B cell (primary cell): ENCODE data around the gene SIDT2. TPM values are rescaled to one million over a fixed set of nuclear protein-coding genes. Genes with fewer than 3 reads are reported as not detected.
"Not testable (repeated sequence)": the region's sequence is repeated elsewhere in the genome, so short reads cannot be mapped to it uniquely, and the experiment has no call there.

Source experiments
- ATAC-seq: fragments of 200-7000 bp; cut with Tn5 transposase; one replicate; pipeline ENCODE4 v1.10.0; 2021; ENCODE audit warnings: low read depth, mild to moderate bottlenecking, moderate number of reproducible peaks, moderate library complexity
- CTCF ChIA-PET: fragments of 350-600 bp; sonication (Branson Sonifier 250); formaldehyde crosslinking; loops from one replicate; lab custom pipeline; 2021; ENCODE audit warnings: antibody characterized with exemption, inconsistent platforms; lab: Charles Lee
- POLR2A ChIA-PET: fragments of 350-600 bp; sonication (Branson Sonifier 250); formaldehyde crosslinking; loops from one replicate; lab custom pipeline; 2021; ENCODE audit warnings: antibody characterized with exemption; lab: Charles Lee
- DNase-seq: peaks from one replicate; pipeline ENCODE4 v3.0.0; 2013
- H2AFZ ChIP-seq: 2 replicates; pipeline ENCODE4 v1.6.1; 2012; ENCODE audit warnings: mild to moderate bottlenecking, low read depth, low read length; ENCODE audit not compliant: insufficient read depth, poor library complexity, severe bottlenecking
- H3K27ac ChIP-seq, 2 donors: 1 replicate in 1 of 2; 2 replicates in 1 of 2; pipeline ENCODE4 v1.5.1; 2012 to 2013; ENCODE audit warnings: low read length in 2 of 2, mild to moderate bottlenecking in 2 of 2, moderate library complexity in 1 of 2
- H3K27me3 ChIP-seq, 4 experiments: fragments of 200-600 bp in 1 of 4; sonication (generic) in 1 of 4; replicated peaks in 1 of 4; 1 replicate in 2 of 4; 2 replicates in 2 of 4; pipeline versions ENCODE4 v1.6.1 to v1.7.0; 2013 to 2016; ENCODE audit warnings: low read length in 3 of 4, mild to moderate bottlenecking in 2 of 4, mixed read lengths in 1 of 4, moderate library complexity in 1 of 4; ENCODE audit not compliant: insufficient read depth in 4 of 4, control insufficient read depth in 3 of 4; ENCODE audit errors: control extremely low read depth in 1 of 4
- H3K36me3 ChIP-seq, 2 experiments: replicated peaks in 1 of 2; 1 replicate in 1 of 2; 2 replicates in 1 of 2; pipeline versions ENCODE4 v1.6.1 to v1.7.1; 2013; ENCODE audit warnings: low read length in 1 of 2; ENCODE audit not compliant: insufficient read depth in 2 of 2, control insufficient read depth in 1 of 2; ENCODE audit errors: control extremely low read depth in 1 of 2, extremely low read depth in 1 of 2
- H3K4me1 ChIP-seq, 2 donors: fragments of 200-600 bp in 1 of 2; sonication (generic) in 1 of 2; 1 replicate in 1 of 2; 2 replicates in 1 of 2; pipeline versions ENCODE4 v1.5.1 to v1.6.1; 2013 to 2017; ENCODE audit warnings: low read length in 2 of 2; ENCODE audit not compliant: control insufficient read depth in 2 of 2, insufficient read depth in 2 of 2
- H3K4me2 ChIP-seq: replicated peaks from 2 replicates; pipeline ENCODE3; 2012; ENCODE audit warnings: mild to moderate bottlenecking, low read depth, low read length; ENCODE audit not compliant: poor library complexity, severe bottlenecking
- H3K4me3 ChIP-seq, 5 experiments: fragments of 200-600 bp in 1 of 5; sonication (generic) in 1 of 5; 1 replicate in 3 of 5; 2 replicates in 2 of 5; pipeline versions ENCODE4 v1.5.1 to v1.7.0; 2011 to 2016; ENCODE audit warnings: low read length in 4 of 5, mild to moderate bottlenecking in 4 of 5, low read depth in 2 of 5, control low read depth in 1 of 5, moderate library complexity in 1 of 5; ENCODE audit not compliant: insufficient read depth in 1 of 5; ENCODE audit errors: control extremely low read depth in 1 of 5, extremely low read depth in 1 of 5
- H3K79me2 ChIP-seq: fragments of 200-600 bp; sonication (generic); one replicate; pipeline ENCODE4 v1.6.0; 2016; ENCODE audit warnings: low read length; ENCODE audit not compliant: control insufficient read depth, insufficient read depth
- H3K9ac ChIP-seq: fragments of 200-600 bp; sonication (generic); 2 replicates; pipeline ENCODE4 v1.6.1; 2017; ENCODE audit warnings: mild to moderate bottlenecking, low read length, moderate library complexity
- H3K9me3 ChIP-seq, 3 donors: one replicate each; pipeline versions ENCODE4 v1.6.1 to v1.7.1; 2013; ENCODE audit warnings: low read length in 2 of 3; ENCODE audit not compliant: control insufficient read depth in 2 of 3, insufficient read depth in 1 of 3; ENCODE audit errors: control extremely low read depth in 1 of 3
- H4K20me1 ChIP-seq: 2 replicates; pipeline ENCODE4 v1.6.0; 2012; ENCODE audit warnings: mild to moderate bottlenecking, low read length; ENCODE audit not compliant: insufficient read depth, control insufficient read depth, poor library complexity, severe bottlenecking
- H3K27ac Mint-ChIP-seq: one replicate; pipeline ENCODE4 v1.8.0; 2021; ENCODE audit warnings: mixed read lengths
- H3K27me3 Mint-ChIP-seq: one replicate; pipeline ENCODE4 v1.8.0; 2021; ENCODE audit warnings: mixed read lengths
- H3K4me1 Mint-ChIP-seq: one replicate; pipeline ENCODE4 v1.8.0; 2021; ENCODE audit warnings: mixed read lengths
- H3K4me3 Mint-ChIP-seq: one replicate; pipeline ENCODE4 v1.8.0; 2021; ENCODE audit warnings: mixed read lengths
- H3K9me3 Mint-ChIP-seq: one replicate; pipeline ENCODE4 v1.8.0; 2022; ENCODE audit warnings: mixed read lengths; ENCODE audit not compliant: insufficient read depth
- CTCF ChIP-seq: fragments of 200-600 bp; IDR thresholded peaks from one replicate; pipeline ENCODE4 v1.8.0; 2022; ENCODE audit warnings: antibody characterized with exemption, mild to moderate bottlenecking
- EZH2 ChIP-seq: IDR thresholded peaks from 2 replicates; pipeline ENCODE4 v1.6.1; 2012; ENCODE audit warnings: borderline replicate concordance, low read depth, mild to moderate bottlenecking, moderate library complexity, low read length; ENCODE audit not compliant: insufficient read depth, poor library complexity, severe bottlenecking
- WGBS: methylation state at CpG from one replicate; pipeline ENCODE4 v1.1.5; 2013; ENCODE audit warnings: missing lambda C conversion rate; ENCODE audit not compliant: insufficient coverage; 5-methylcytosine and 5-hydroxymethylcytosine counted together
- intact Hi-C: fragments of 100-400 bp; cut with micrococcal nuclease; formaldehyde crosslinking; loops from one replicate; pipeline ENCODE4 v1.10.0; 2022
- polyA plus RNA-seq: library from polyadenylated mRNA; depleted of rRNA; stranded (reverse); fragments of >200 nt; gene quantifications from 2 replicates; pipeline ENCODE4 v1.2.3, GENCODE V29; 2012
- total RNA-seq, 2 donors: library from RNA; stranded (reverse); fragments of 120-200 nt in 1 of 2; gene quantifications; 1 replicate in 1 of 2; 2 replicates in 1 of 2; pipeline versions ENCODE4 v1.2.3 to v1.2.4, GENCODE V29; 2013 to 2022

The SIDT2 gene
- total and polyA plus RNA-seq, 2 donors (not counting 1 experiment from before 2014, with no cell fraction given) = 78.9 to 241 TPM

GRCh38 chr11:117182551-117182935 is 4.0 kb downstream of the SIDT2 start:
- TF ChIP-seq EZH2 (no peak), CTCF (no peak)
- Histone ChIP-seq H3K4me3 (no peak overlapping the region), H3K79me2 (peaks cover 42% of the 10 kb centered on the region), H3K4me1 (peaks cover 52 to 68% of the 10 kb centered on the region in 2 donors), H3K36me3 (peaks cover 0 to 45% of the 10 kb centered on the region in 2 experiments), H4K20me1 (no peaks in the 10 kb centered on the region), H3K9me3 (no peaks in the 10 kb centered on the region), H3K27ac (no peak overlapping the region), H3K4me2 (no peak overlapping the region), H3K27me3 (no peaks in the 10 kb centered on the region), H3K9ac (no peak overlapping the region), H2AFZ (no peak overlapping the region)
- Mint-ChIP-seq H3K4me3 (no peak overlapping the region), H3K27ac (peak overlapping the region; percentile 37), H3K4me1 (peaks cover 66% of the 10 kb centered on the region), H3K9me3 (no peaks in the 10 kb centered on the region), H3K27me3 (no peaks in the 10 kb centered on the region)
- 91% methylated on average over 8 of the region's 10 CpGs for WGBS
- CTCF ChIA-PET = interaction anchor here (1.1 to 14.8 kb wide), 5 partner anchors 10 to 41 kb away, joined by 4 to 309 read pairs (median 26); partner anchors contain the start of genes PAFAH1B2, PCSK7 and RNF214
- intact Hi-C loops = no loop called here
- POLR2A ChIA-PET = interaction anchor here (1.2 to 3.0 kb wide), 2 partner anchors 23 to 44 kb away, joined by 3 to 12 read pairs; no protein-coding TSS in a partner anchor
- DNase-seq (no peak), ATAC-seq (no peak)

- ChIA-PET CTCF (interaction anchor here (0.9 to 14.8 kb wide), 3 partner anchors 14 to 40 kb away, joined by 3 to 309 read pairs (median 26); partner anchors contain the start of genes PCSK7 and RNF214), POLR2A (interaction anchor here (1.0 to 1.2 kb wide), 2 partner anchors 22 to 46 kb away, joined by 3 read pairs; no protein-coding TSS in a partner anchor)
- H3K27me3 Mint-ChIP-seq, intact Hi-C loops, H3K4me3 ChIP-seq, H3K27ac Mint-ChIP-seq, H3K27me3 ChIP-seq, H3K4me3 Mint-ChIP-seq, H3K9me3 Mint-ChIP-seq, H3K4me2 ChIP-seq, ATAC-seq, H2AFZ ChIP-seq, H3K9me3 ChIP-seq, H3K27ac ChIP-seq, H4K20me1 ChIP-seq, H3K9ac ChIP-seq, DNase-seq: not testable (repeated sequence)
- Histone ChIP-seq H3K4me1 (peaks cover 56 to 68% of the 10 kb centered on the region in 2 donors), H3K36me3 (peaks cover 0 to 51% of the 10 kb centered on the region in 2 experiments), H3K79me2 (peaks cover 49% of the 10 kb centered on the region)
- peaks cover 67% of the 10 kb centered on the region for H3K4me1 Mint-ChIP-seq
- WGBS = 97% methylated on average over 6 of the region's 13 CpGs
Measured at GRCh38 chr11:117183178-117183577, 4.6 kb downstream of the SIDT2 start.
